OCI-LY3 (cell line): ENCODE measurements around the gene RAB29.
A peak's percentile ranks its signal among the peaks of the same experiment; 100 is the strongest.

Source experiments
- H2AFZ ChIP-seq: fragments of 200-600, 300-600 bp; shearing (Covaris generic); 2 replicates; pipeline ENCODE4 v1.6.0; 2014; ENCODE audit warnings: antibody characterized with exemption, low read depth, low read length
- H3K27ac ChIP-seq: fragments of 200-600, 300-600 bp; sonication (generic); 2 replicates; pipeline ENCODE4 v1.5.1; 2014; ENCODE audit warnings: mild to moderate bottlenecking, low read length, moderate library complexity, mixed read lengths
- H3K27me3 ChIP-seq: fragments of 200-600, 300-600 bp; sonication (generic); 2 replicates; pipeline ENCODE4 v1.6.1; 2014; ENCODE audit warnings: low read depth, low read length, mixed read lengths
- H3K36me3 ChIP-seq: fragments of 200-600, 300-600 bp; sonication (generic); replicated peaks from 2 replicates; pipeline ENCODE3; 2014; ENCODE audit warnings: low read depth, low read length, mixed read lengths
- H3K4me1 ChIP-seq: fragments of 300-600, 200-600 bp; sonication (generic); 2 replicates; pipeline ENCODE4 v1.6.1; 2014; ENCODE audit warnings: low read length, mixed read lengths
- H3K4me2 ChIP-seq: fragments of 200-600, 300-600 bp; sonication (generic); 2 replicates; pipeline ENCODE4 v1.6.1; 2014; ENCODE audit warnings: low read length, mixed read lengths
- H3K4me3 ChIP-seq: fragments of 300-600, 200-600 bp; sonication (generic); 2 replicates; pipeline ENCODE4 v1.5.1; 2014; ENCODE audit warnings: antibody characterized with exemption, mild to moderate bottlenecking, low read length, moderate library complexity
- H3K79me2 ChIP-seq: fragments of 300-600, 200-600 bp; shearing (Covaris generic); 2 replicates; pipeline ENCODE4 v1.6.1; 2014; ENCODE audit warnings: mild to moderate bottlenecking, low read length, mixed read lengths
- H3K9ac ChIP-seq: fragments of 300-600, 200-600 bp; shearing (Covaris generic); 2 replicates; pipeline ENCODE4 v1.6.0; 2014; ENCODE audit warnings: mild to moderate bottlenecking, low read length, moderate library complexity
- H3K9me3 ChIP-seq: fragments of 200-600, 300-600 bp; shearing (Covaris generic); 2 replicates; pipeline ENCODE4 v1.6.1; 2014; ENCODE audit warnings: low read length, mixed read lengths; ENCODE audit not compliant: insufficient read depth
- H4K20me1 ChIP-seq: fragments of 200-600, 300-600 bp; sonication (generic); 2 replicates; pipeline ENCODE4 v1.6.1; 2016; ENCODE audit warnings: low read length, mixed read lengths; ENCODE audit not compliant: insufficient read depth
- EZH2phosphoT487 ChIP-seq: fragments of 200-600 bp; shearing (Covaris generic); IDR thresholded peaks from 2 replicates; pipeline ENCODE4 v1.6.1; 2018; ENCODE audit warnings: antibody characterized with exemption, mixed run types, low read depth
- TF ChIP-seq, protein P1 (sequence below): fragments of 200-600, 300-600 bp; sonication (generic); IDR thresholded peaks from 2 replicates; pipeline ENCODE4 v1.5.1; 2014; ENCODE audit warnings: antibody characterized with exemption, low read length, low read depth

Gene RAB29

DNA sequence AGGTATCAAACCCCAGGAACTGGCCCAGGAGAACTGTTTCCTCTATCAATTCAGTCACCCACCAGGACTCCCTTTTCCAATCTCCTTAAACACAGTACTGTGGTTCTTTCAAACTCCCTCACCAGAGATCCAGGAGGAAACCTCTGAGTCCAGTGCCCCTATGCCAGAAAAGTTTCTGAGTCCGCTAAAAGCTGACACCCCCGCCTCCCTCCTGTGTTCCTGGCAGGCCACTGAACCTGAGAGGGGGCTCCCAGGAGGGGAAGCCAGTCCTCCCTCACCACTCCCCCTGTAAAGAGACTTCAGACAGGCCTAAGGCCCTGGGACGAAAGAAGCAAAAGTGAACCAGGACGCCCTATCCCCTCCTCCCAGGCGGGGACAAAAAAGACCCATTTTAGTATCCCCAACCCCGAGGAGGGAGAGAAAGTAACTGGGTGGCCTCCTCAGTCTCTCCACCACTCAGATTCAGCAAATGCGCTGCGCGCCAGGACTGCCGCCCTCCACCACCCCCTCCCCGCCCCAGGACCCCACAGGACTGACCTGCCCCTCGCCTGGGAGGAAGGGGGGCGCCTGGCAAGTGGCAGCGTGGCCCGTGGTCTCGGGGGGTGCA is 37.1 kb upstream of the RAB29 start:
- no peak for TF ChIP-seq EZH2phosphoT487
- TF ChIP-seq, protein P1, sequence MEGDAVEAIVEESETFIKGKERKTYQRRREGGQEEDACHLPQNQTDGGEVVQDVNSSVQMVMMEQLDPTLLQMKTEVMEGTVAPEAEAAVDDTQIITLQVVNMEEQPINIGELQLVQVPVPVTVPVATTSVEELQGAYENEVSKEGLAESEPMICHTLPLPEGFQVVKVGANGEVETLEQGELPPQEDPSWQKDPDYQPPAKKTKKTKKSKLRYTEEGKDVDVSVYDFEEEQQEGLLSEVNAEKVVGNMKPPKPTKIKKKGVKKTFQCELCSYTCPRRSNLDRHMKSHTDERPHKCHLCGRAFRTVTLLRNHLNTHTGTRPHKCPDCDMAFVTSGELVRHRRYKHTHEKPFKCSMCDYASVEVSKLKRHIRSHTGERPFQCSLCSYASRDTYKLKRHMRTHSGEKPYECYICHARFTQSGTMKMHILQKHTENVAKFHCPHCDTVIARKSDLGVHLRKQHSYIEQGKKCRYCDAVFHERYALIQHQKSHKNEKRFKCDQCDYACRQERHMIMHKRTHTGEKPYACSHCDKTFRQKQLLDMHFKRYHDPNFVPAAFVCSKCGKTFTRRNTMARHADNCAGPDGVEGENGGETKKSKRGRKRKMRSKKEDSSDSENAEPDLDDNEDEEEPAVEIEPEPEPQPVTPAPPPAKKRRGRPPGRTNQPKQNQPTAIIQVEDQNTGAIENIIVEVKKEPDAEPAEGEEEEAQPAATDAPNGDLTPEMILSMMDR: no peak
- Histone ChIP-seq H3K9me3 (no peaks in the 10 kb centered on the region), H3K27me3 (no peaks in the 10 kb centered on the region), H3K9ac (peak overlapping the region; percentile 94), H3K4me2 (peak overlapping the region; percentile 88), H3K36me3 (peaks cover 29% of the 10 kb centered on the region), H3K79me2 (peaks cover 64% of the 10 kb centered on the region), H3K4me1 (peaks cover 20% of the 10 kb centered on the region), H3K27ac (peak overlapping the region; percentile 53), H3K4me3 (peak overlapping the region; percentile 92), H4K20me1 (peaks cover 30% of the 10 kb centered on the region), H2AFZ (0 out of 2 replicates have a peak overlapping the region, but pooled peaks have one; percentile 20)

DNA sequence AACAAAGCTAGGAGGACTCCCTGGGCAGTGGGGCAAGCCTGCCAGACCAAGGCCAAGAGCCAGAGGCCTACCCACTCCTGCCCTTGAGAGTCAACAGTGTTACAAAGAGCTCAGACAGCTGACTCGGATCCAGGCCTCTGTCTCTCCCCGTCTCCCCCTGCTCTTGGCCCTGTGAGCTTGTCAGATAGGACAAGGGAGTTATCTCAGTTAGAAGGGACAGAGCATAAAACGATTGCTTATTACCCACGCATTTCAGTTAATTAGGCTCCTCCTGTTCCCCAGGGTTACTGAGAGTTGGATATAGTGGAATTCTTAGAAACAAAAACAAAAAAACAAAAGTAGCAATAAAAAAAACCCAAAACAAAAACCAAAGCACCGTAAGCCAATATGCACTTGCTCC is 36.4 kb upstream of the RAB29 start:
- Histone ChIP-seq H3K4me3 (peak overlapping the region; percentile 92), H3K27me3 (no peaks in the 10 kb centered on the region), H3K4me1 (peaks cover 20% of the 10 kb centered on the region), H3K79me2 (peaks cover 69% of the 10 kb centered on the region), H4K20me1 (peaks cover 35% of the 10 kb centered on the region), H3K9ac (peak overlapping the region; percentile 94), H3K36me3 (peaks cover 35% of the 10 kb centered on the region), H3K9me3 (no peaks in the 10 kb centered on the region), H2AFZ (no peak overlapping the region), H3K4me2 (peak overlapping the region; percentile 88), H3K27ac (no peak overlapping the region)
- no peak for TF ChIP-seq EZH2phosphoT487
- TF ChIP-seq, protein P1: no peak

DNA sequence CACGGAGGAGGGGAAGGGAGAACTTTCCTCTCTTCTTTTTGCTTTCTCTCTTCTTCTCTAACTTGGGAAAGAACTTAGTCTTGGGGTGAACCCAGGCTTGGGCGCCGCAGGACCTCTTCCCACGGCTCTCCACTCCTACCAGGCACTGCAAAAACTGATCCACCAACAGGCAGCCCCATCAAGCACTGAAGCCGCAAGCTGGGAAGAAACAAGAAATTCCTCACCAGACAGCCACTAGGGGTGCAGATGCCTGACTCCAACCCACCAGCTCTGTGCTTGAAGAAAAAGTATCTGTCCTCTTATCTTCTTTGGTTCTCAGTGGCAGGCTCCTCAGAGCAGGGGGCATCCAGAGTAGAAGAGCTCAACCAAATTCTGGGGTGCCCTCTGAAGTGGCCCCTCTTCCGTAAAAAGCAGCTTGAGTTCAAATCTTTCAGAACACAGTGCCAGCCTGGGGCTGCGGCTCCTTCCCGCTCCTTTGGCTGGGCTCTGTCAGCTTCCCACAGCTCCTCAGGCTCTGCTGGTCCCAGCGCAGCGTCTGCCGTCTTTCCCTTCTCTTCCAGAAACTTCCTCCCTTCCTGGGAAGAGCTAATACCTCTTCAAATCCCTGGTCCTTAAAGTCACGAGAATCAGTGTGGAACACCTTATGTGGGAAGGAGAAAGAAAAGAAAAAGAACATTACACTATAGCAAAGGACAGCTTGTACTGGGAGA is 35.3 kb upstream of the RAB29 start:
- peaks cover 20% of the 10 kb centered on the region for H3K4me1 ChIP-seq

DNA sequence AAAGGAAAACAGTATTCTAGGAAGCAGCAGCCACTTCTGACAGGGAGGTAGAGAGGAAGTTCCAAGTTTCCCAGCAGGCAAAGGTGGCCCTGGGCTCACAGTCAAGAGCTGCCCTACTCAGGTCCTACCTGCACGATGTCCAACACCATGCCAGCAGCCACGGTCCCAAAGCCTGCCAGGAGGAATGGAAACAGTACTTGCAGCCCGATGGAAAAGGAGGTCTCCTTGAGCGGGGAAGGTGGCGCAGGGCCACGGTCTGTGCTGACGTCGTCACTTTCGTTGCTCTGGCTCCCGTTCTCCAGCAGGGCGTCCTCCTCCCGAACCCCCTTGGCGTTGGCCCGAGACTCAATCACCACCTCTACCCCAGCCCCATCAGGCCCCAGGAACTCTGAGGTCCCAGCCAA is 34.7 kb upstream of the RAB29 start:
- no peak overlapping the region for H3K4me3 ChIP-seq
- H3K4me1 ChIP-seq: peaks cover 20% of the 10 kb centered on the region
- no peak overlapping the region for H3K27ac ChIP-seq
- no peaks in the 10 kb centered on the region for H3K9me3 ChIP-seq
- TF ChIP-seq, protein P1: no peak
- TF ChIP-seq EZH2phosphoT487: no peak
- H4K20me1 ChIP-seq: peaks cover 51% of the 10 kb centered on the region
- H3K9ac ChIP-seq: no peak overlapping the region
- no peak overlapping the region for H3K4me2 ChIP-seq
- no peak overlapping the region for H2AFZ ChIP-seq
- H3K27me3 ChIP-seq: no peaks in the 10 kb centered on the region
- H3K36me3 ChIP-seq: peaks cover 38% of the 10 kb centered on the region
- peaks cover 85% of the 10 kb centered on the region for H3K79me2 ChIP-seq

More for the DNA sequence above, 35.3 kb upstream of the RAB29 start:
- Histone ChIP-seq H3K4me2 (no peak overlapping the region), H3K4me3 (no peak overlapping the region), H3K27me3 (no peaks in the 10 kb centered on the region), H2AFZ (no peak overlapping the region), H3K9ac (no peak overlapping the region), H4K20me1 (peaks cover 45% of the 10 kb centered on the region), H3K36me3 (peaks cover 38% of the 10 kb centered on the region), H3K27ac (no peak overlapping the region), H3K9me3 (no peaks in the 10 kb centered on the region), H3K79me2 (peaks cover 79% of the 10 kb centered on the region)
- TF ChIP-seq, protein P1: peak; percentile 20
- TF ChIP-seq EZH2phosphoT487: no peak
